ENCODE measurements around the gene PAX3.

The PAX3 gene

DNA sequence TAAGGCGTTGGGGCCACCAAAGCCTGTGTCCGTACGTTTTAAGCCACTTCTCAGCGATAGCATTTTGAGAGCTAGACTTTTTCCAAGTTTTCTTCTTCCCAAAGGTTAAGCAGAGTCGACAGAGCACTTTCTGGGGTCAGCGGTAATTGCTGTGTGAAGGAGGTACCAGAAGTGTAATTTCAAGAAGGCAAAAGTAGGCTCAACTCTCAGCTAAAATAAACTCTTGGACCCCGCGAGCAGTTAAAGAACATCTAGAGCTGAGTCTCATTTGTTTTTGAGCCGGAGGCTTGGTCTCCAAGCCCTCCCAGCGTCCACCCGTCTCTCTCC lies 1.9 kb upstream of the PAX3 start:
- TF ChIP-seq CTCF (IDR thresholded peaks at IDR 0.05; ENCODE audit: low read depth, low read length): no peak
- no peak for DNase-seq (ENCODE audit: extremely low read depth, low read depth)

GRCh38 chr2:222299906-222300725 lies 1.3 kb upstream of the PAX3 start:
- DNase-seq (ENCODE audit: extremely low read depth, low read depth): no peak
- no peak for TF ChIP-seq CTCF (IDR thresholded peaks at IDR 0.05; ENCODE audit: low read depth, low read length)

GRCh38 chr2:222298001-222298310 lies 842 bp downstream of the PAX3 start:
- no peak for DNase-seq (ENCODE audit: extremely low read depth, low read depth)
- no peak for TF ChIP-seq CTCF (IDR thresholded peaks at IDR 0.05; ENCODE audit: low read depth, low read length)

- DNase-seq (ENCODE audit: extremely low read depth, low read depth): no peak
- TF ChIP-seq CTCF (IDR thresholded peaks at IDR 0.05; ENCODE audit: low read depth, low read length): no peak
Measured at GRCh38 chr2:222297600-222297935, 1.2 kb downstream of the PAX3 start.

GRCh38 chr2:222296911-222297599 lies 1.7 kb downstream of the PAX3 start:
- no peak for DNase-seq (ENCODE audit: extremely low read depth, low read depth)
- TF ChIP-seq CTCF (IDR thresholded peaks at IDR 0.05; ENCODE audit: low read depth, low read length): no peak

DNA sequence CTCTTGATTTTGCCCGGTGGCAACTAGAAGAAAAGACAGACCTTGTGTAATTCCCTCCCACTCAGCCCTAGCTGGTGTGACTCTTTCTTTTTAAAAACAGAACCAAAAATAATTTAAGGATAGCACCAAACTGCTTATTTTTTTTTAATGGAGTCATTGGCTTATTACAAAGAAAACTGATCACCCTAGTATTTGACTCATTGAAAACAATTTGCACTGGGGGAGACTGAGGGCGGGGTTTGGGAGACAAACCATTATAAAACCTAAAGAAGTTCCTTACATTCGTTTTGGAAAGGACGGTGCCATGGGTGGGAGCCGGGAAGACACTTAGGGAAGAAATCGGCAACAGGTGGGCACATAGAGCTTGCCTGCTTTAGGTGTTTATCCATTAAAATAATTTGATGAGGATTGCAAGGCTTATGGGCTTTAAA lies 2.5 kb downstream of the PAX3 start:
- TF ChIP-seq CTCF (IDR thresholded peaks at IDR 0.05; ENCODE audit: low read depth, low read length): no peak
- no peak for DNase-seq (ENCODE audit: extremely low read depth, low read depth)

GRCh38 chr2:222295368-222296062 lies 3.3 kb downstream of the PAX3 start:
- no peak for TF ChIP-seq CTCF (IDR thresholded peaks at IDR 0.05; ENCODE audit: low read depth, low read length)
- DNase-seq (ENCODE audit: extremely low read depth, low read depth): no peak

Data from AG09319 (cell line).